Measurements from ENCODE around the gene MATR3. TPM values are rescaled to one million over a fixed set of nuclear protein-coding genes. Genes with fewer than 3 reads are reported as not detected.

The MATR3 gene
- total and polyA plus RNA-seq, 7 donors = 60.8 to 272 (median 194) TPM

DNA sequence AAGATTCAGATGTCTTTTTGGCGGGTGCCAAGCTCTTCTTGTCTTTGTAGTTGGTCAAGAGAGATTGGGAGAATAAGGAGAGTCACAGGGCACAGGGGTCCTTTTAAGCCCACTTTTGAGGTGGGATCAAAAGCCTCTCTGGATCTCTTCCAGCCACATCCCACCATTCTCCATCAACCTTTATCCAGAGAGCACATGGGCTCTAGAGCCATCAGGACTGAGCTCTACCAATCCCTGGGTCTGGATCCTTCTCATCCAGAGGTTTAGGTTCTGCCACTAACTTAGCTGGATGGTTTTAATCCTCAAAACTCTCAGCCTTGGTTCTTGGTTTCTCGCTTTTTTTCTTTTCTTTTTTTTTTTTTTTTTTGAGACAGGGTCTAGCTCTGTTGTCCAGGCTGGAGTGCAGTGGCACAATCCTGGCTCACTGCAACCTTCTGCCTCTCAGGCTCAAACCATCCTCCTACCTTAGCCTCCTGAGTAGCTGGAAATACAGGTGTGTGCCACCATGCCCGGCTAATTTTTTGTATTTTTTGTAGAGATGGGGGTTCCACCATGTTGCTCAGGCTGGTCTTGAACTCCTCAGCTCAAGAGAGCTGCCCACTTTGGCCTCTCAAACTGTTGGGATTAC lies 44.6 kb upstream of the MATR3 start:
- peak; percentile 8 for DNase-seq
- Histone ChIP-seq H3K27me3 (no peaks in the 10 kb centered on the region), H3K4me1 (no peaks in the 10 kb centered on the region), H3K9me3 (no peaks in the 10 kb centered on the region), H3K36me3 (no peaks in the 10 kb centered on the region), H3K27ac (no peak overlapping the region), H3K4me3 (no peak overlapping the region)
- TF ChIP-seq POLR2AphosphoS5 (IDR thresholded peaks at IDR 0.05) = no peak
- TF ChIP-seq EP300 (IDR thresholded peaks at IDR 0.05) = no peak
- TF ChIP-seq POLR2A (IDR thresholded peaks at IDR 0.05) = no peak
- TF ChIP-seq, protein P1, sequence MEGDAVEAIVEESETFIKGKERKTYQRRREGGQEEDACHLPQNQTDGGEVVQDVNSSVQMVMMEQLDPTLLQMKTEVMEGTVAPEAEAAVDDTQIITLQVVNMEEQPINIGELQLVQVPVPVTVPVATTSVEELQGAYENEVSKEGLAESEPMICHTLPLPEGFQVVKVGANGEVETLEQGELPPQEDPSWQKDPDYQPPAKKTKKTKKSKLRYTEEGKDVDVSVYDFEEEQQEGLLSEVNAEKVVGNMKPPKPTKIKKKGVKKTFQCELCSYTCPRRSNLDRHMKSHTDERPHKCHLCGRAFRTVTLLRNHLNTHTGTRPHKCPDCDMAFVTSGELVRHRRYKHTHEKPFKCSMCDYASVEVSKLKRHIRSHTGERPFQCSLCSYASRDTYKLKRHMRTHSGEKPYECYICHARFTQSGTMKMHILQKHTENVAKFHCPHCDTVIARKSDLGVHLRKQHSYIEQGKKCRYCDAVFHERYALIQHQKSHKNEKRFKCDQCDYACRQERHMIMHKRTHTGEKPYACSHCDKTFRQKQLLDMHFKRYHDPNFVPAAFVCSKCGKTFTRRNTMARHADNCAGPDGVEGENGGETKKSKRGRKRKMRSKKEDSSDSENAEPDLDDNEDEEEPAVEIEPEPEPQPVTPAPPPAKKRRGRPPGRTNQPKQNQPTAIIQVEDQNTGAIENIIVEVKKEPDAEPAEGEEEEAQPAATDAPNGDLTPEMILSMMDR (IDR thresholded peaks at IDR 0.05) = no peak
- WGBS, 2 donors = 94 to 98% methylated on average over 3 of the region's 3 CpGs
- intact Hi-C loops (cut with DNase I) = no loop called here

- intact Hi-C loops (cut with DNase I) = no loop called here
- no peak overlapping the region for H3K4me3 ChIP-seq
- WGBS, 2 donors = 36 to 47% methylated on average over 3 of the region's 3 CpGs
- TF ChIP-seq EP300 (IDR thresholded peaks at IDR 0.05) = no peak
- TF ChIP-seq, protein P1 (IDR thresholded peaks at IDR 0.05) = no peak
- TF ChIP-seq POLR2A (IDR thresholded peaks at IDR 0.05) = no peak
- TF ChIP-seq POLR2AphosphoS5 (IDR thresholded peaks at IDR 0.05) = no peak
- H3K27me3 ChIP-seq = no peaks in the 10 kb centered on the region
- H3K36me3 ChIP-seq = no peaks in the 10 kb centered on the region
- H3K9me3 ChIP-seq = no peaks in the 10 kb centered on the region
- no peak overlapping the region for H3K27ac ChIP-seq
- DNase-seq = peak; percentile 10
- H3K4me1 ChIP-seq = no peaks in the 10 kb centered on the region
Measured at GRCh38 chr5:139251281-139251687, 42.3 kb upstream of the MATR3 start.

DNA sequence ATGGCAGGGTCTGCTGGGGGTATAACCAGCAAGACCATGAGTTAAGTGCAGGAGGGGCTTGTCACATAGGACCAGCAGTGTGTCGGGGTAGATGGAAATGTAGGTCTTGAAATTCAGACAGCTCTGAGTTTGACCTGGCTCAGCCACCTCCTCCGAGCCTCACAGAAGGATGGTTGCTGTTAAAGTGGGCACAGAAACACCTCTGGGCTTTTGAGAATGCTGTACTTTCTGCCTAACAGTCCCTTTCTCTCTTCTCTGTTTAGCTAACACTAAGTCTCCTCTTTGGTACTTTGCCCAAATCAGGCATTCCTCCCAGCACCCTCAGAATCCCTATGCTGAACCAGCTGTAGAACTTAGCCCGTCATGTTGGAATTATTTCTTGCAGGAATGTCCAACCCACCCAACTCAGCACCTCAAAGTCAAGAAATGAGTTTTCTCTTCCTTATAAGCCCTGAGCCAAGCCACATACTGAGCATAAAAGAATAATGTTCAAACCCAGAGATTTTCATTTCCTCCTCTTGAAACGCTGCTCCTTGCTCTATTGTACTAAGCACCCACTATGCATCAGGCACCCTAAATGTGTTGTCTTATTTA lies 41.7 kb upstream of the MATR3 start:
- DNase-seq = peak; percentile 4
- TF ChIP-seq POLR2AphosphoS5 (IDR thresholded peaks at IDR 0.05) (no peak), EP300 (IDR thresholded peaks at IDR 0.05) (no peak), POLR2A (IDR thresholded peaks at IDR 0.05) (no peak)
- TF ChIP-seq, protein P1 (IDR thresholded peaks at IDR 0.05) = no peak
- H3K27ac ChIP-seq = no peak overlapping the region
- no peaks in the 10 kb centered on the region for H3K4me1 ChIP-seq
- H3K36me3 ChIP-seq = no peaks in the 10 kb centered on the region
- intact Hi-C loops (cut with DNase I) = no loop called here
- no peaks in the 10 kb centered on the region for H3K9me3 ChIP-seq
- WGBS, 2 donors = 64 to 67% methylated on average over 4 of the region's 4 CpGs
- no peak overlapping the region for H3K4me3 ChIP-seq
- no peaks in the 10 kb centered on the region for H3K27me3 ChIP-seq

- intact Hi-C loops (cut with DNase I) = no loop called here
- WGBS, 2 donors = 93 to 95% methylated on average over 3 of the region's 3 CpGs
- no peaks in the 10 kb centered on the region for H3K27me3 ChIP-seq
- no peak for TF ChIP-seq EP300 (IDR thresholded peaks at IDR 0.05)
- H3K36me3 ChIP-seq = no peaks in the 10 kb centered on the region
- H3K27ac ChIP-seq = no peak overlapping the region
- H3K9me3 ChIP-seq = no peaks in the 10 kb centered on the region
- no peak overlapping the region for H3K4me3 ChIP-seq
- H3K4me1 ChIP-seq = no peaks in the 10 kb centered on the region
- DNase-seq = no peak
Measured at GRCh38 chr5:139253115-139253514, 40.4 kb upstream of the MATR3 start.

DNA sequence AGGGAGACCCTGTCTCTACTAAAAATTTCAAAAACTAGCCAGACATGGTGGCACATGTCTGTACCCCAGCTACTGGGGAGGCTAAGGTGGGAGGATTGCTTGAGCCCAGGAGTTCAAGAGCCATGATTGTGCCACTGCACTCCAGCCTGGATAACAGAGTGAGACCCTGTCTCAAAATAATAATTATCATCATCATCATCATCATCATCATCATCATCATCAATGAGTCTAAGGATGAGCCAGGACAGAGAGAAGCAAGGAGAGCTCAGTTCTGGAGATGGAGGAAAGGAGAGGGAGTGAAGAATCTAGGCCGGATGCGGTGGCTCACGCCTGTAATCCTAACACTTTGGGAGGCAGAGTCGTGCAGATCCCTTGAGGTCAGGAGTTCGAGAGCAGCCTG lies 36.7 kb upstream of the MATR3 start:
- no peaks in the 10 kb centered on the region for H3K9me3 ChIP-seq
- H3K27me3 ChIP-seq = no peaks in the 10 kb centered on the region
- intact Hi-C loops (cut with DNase I) = no loop called here
- no peaks in the 10 kb centered on the region for H3K36me3 ChIP-seq
- no peak overlapping the region for H3K27ac ChIP-seq
- WGBS, 2 donors = 96 to 98% methylated on average over 5 of the region's 5 CpGs
- H3K4me3 ChIP-seq = no peak overlapping the region
- peaks cover 0 to under 1% (median under 1%) of the 10 kb centered on the region in 4 donors for H3K4me1 ChIP-seq
- DNase-seq = no peak
- TF ChIP-seq POLR2A (IDR thresholded peaks at IDR 0.05) (no peak), EP300 (IDR thresholded peaks at IDR 0.05) (no peak), POLR2AphosphoS5 (IDR thresholded peaks at IDR 0.05) (no peak)
- TF ChIP-seq, protein P1 (IDR thresholded peaks at IDR 0.05) = no peak
